Common myeloid progenitor, CD34-positive (primary cell): ENCODE data around the gene CCR5.

ENCODE experiments used
- CTCF ChIA-PET: fragments of 350-600 bp; sonication (Branson Sonifier 250); formaldehyde crosslinking; loops from one replicate; lab custom pipeline; 2021; ENCODE audit warnings: antibody characterized with exemption; lab: Charles Lee
- POLR2A ChIA-PET: fragments of 350-600 bp; sonication (Branson Sonifier 250); formaldehyde crosslinking; loops from one replicate; lab custom pipeline; 2021; ENCODE audit warnings: antibody characterized with exemption; lab: Charles Lee
- DNase-seq, 3 donors: peaks; one replicate each; pipeline versions ENCODE4 v3.0.0 to v3.0.0-alpha.2; 2013
- H3K27ac ChIP-seq, 2 experiments: 1 replicate in 1 of 2; 2 replicates in 1 of 2; pipeline ENCODE4 v1.7.0; 2013; ENCODE audit warnings: inconsistent platforms in 2 of 2, low read length in 2 of 2, mild to moderate bottlenecking in 2 of 2, low read depth in 1 of 2, moderate library complexity in 1 of 2; ENCODE audit not compliant: severe bottlenecking in 2 of 2, insufficient read depth in 1 of 2, poor library complexity in 1 of 2
- H3K27me3 ChIP-seq, 5 experiments: replicated peaks in 2 of 5; 1 replicate in 3 of 5; 2 replicates in 2 of 5; pipeline versions ENCODE4 v1.6.1 to v1.7.0; 2013; ENCODE audit warnings: low read length in 4 of 5, mild to moderate bottlenecking in 2 of 5, moderate library complexity in 2 of 5, inconsistent platforms in 1 of 5; ENCODE audit not compliant: insufficient read depth in 5 of 5, control insufficient read depth in 4 of 5
- H3K36me3 ChIP-seq, 4 experiments: 1 replicate in 2 of 4; 2 replicates in 2 of 4; pipeline versions ENCODE4 v1.6.1 to v1.7.0; 2013; ENCODE audit warnings: low read length in 3 of 4, control low read depth in 1 of 4, mild to moderate bottlenecking in 1 of 4; ENCODE audit not compliant: control insufficient read depth in 4 of 4, insufficient read depth in 4 of 4
- H3K4me1 ChIP-seq, 4 experiments: 1 replicate in 3 of 4; 2 replicates in 1 of 4; pipeline versions ENCODE4 v1.6.1 to v1.7.1; 2013; ENCODE audit warnings: low read length in 3 of 4, mild to moderate bottlenecking in 3 of 4, control low read depth in 1 of 4, inconsistent platforms in 1 of 4, moderate library complexity in 1 of 4; ENCODE audit not compliant: control insufficient read depth in 4 of 4, insufficient read depth in 4 of 4; ENCODE audit errors: control extremely low read depth in 1 of 4
- H3K4me3 ChIP-seq, 7 experiments: 1 replicate in 4 of 7; 2 replicates in 3 of 7; pipeline versions ENCODE4 v1.5.1 to v1.7.0; 2013; ENCODE audit warnings: mild to moderate bottlenecking in 7 of 7, low read length in 6 of 7, moderate library complexity in 6 of 7, inconsistent platforms in 2 of 7, low read depth in 2 of 7, control low read depth in 1 of 7; ENCODE audit not compliant: insufficient read depth in 4 of 7, control insufficient read depth in 1 of 7; ENCODE audit errors: extremely low read depth in 1 of 7
- H3K9me3 ChIP-seq, 5 experiments: 1 replicate in 4 of 5; 2 replicates in 1 of 5; pipeline versions ENCODE4 v1.6.1 to v1.7.1; 2013; ENCODE audit warnings: low read length in 4 of 5, mild to moderate bottlenecking in 2 of 5, inconsistent platforms in 1 of 5, low read depth in 1 of 5, moderate library complexity in 1 of 5; ENCODE audit not compliant: control insufficient read depth in 4 of 5, insufficient read depth in 2 of 5; ENCODE audit errors: control extremely low read depth in 1 of 5
- WGBS: methylation state at CpG from one replicate; pipeline ENCODE4 v1.1.5; 2013; ENCODE audit not compliant: insufficient coverage; 5-methylcytosine and 5-hydroxymethylcytosine counted together

Gene CCR5

GRCh38 chr3:46350262-46350565, 20.5 kb upstream of the CCR5 start:
- H3K9me3 ChIP-seq: peaks cover 0 to 1% (median 0%) of the 10 kb centered on the region in 5 experiments
- 75% methylated on average over 1 of the region's 1 CpG for WGBS
- ChIA-PET CTCF (interaction anchor here (1.4 to 8.0 kb wide), 2 partner anchors 10 to 20 kb away, joined by 4 to 44 read pairs; partner anchors contain the start of gene CCR5), POLR2A (interaction anchor here (0.5 kb wide), 1 partner anchor 287 kb away, joined by 3 read pairs; no protein-coding TSS in a partner anchor)
- DNase-seq: no peak
- H3K27ac ChIP-seq: no peak overlapping the region
- peak overlapping the region in 2 of 7 experiments; percentile 12 to 46 for H3K4me3 ChIP-seq
- H3K27me3 ChIP-seq: no peaks in the 10 kb centered on the region
- H3K36me3 ChIP-seq: no peaks in the 10 kb centered on the region
- peaks cover 24 to 61% (median 47%) of the 10 kb centered on the region in 4 experiments for H3K4me1 ChIP-seq

GRCh38 chr3:46351646-46352045, 19.1 kb upstream of the CCR5 start:
- Histone ChIP-seq H3K36me3 (no peaks in the 10 kb centered on the region), H3K4me3 (no peak overlapping the region), H3K4me1 (peaks cover 24 to 65% (median 47%) of the 10 kb centered on the region in 4 experiments), H3K9me3 (no peaks in the 10 kb centered on the region), H3K27ac (no peak overlapping the region), H3K27me3 (no peaks in the 10 kb centered on the region)
- ChIA-PET CTCF (interaction anchor here (1.3 to 8.0 kb wide), 3 partner anchors 18 to 138 kb away, joined by 3 to 44 read pairs (median 3); partner anchors contain the start of gene CCR5), POLR2A (no interaction called here)
- DNase-seq: no peak
- WGBS: 96% methylated on average over 3 of the region's 3 CpGs

- no peak overlapping the region for H3K27ac ChIP-seq
- peaks cover 24 to 65% (median 47%) of the 10 kb centered on the region in 4 experiments for H3K4me1 ChIP-seq
- 100% methylated on average over 2 of the region's 4 CpGs for WGBS
Measured at GRCh38 chr3:46353090-46353489, 17.7 kb upstream of the CCR5 start.

GRCh38 chr3:46353647-46354410, 16.9 kb upstream of the CCR5 start, which contains the start of gene CCR2:
Gene CCR2 (plus strand): TSS chr3:46354111. CDS start chr3:46357528, 3,417 bp downstream.
- Histone ChIP-seq H3K4me1 (peaks cover 24 to 60% (median 42%) of the 10 kb centered on the region in 4 experiments), H3K27ac (no peak within 1 kb of the TSS), H3K9me3 (no peaks in the 10 kb centered on the region), H3K4me3 (peak within 1 kb of the TSS in 2 of 7 experiments; percentile 10 to 36), H3K36me3 (no peaks in the 10 kb centered on the region), H3K27me3 (no peaks in the 10 kb centered on the region)
- WGBS: 42% methylated on average over 5 of the region's 7 CpGs
- ChIA-PET CTCF (interaction anchor here (0.8 to 8.0 kb wide), 4 partner anchors 16 to 249 kb away, joined by 3 to 44 read pairs (median 4); partner anchors contain the start of gene CCR5), POLR2A (no interaction called here)
- DNase-seq: peak in 2 of 3 donors; percentile 48 to 63

More at GRCh38 chr3:46353090-46353489, 17.7 kb upstream of the CCR5 start:
- Histone ChIP-seq H3K36me3 (no peaks in the 10 kb centered on the region), H3K27me3 (no peaks in the 10 kb centered on the region), H3K9me3 (no peaks in the 10 kb centered on the region), H3K4me3 (no peak overlapping the region)
- ChIA-PET CTCF (interaction anchor here (8.0 kb wide), 1 partner anchor 17 kb away, joined by 44 read pairs; the partner anchor contains the start of gene CCR5), POLR2A (no interaction called here)
- no peak for DNase-seq

GRCh38 chr3:46354478-46354877, 16.3 kb upstream of the CCR5 start:
- POLR2A ChIA-PET: no interaction called here
- CTCF ChIA-PET: interaction anchor here (0.8 to 8.0 kb wide), 5 partner anchors 15 to 250 kb away, joined by 3 to 44 read pairs (median 3); partner anchors contain the start of gene CCR5
- Histone ChIP-seq H3K4me3 (peak overlapping the region in 1 of 7 experiments; percentile 36), H3K4me1 (peaks cover 22 to 56% (median 38%) of the 10 kb centered on the region in 4 experiments), H3K9me3 (no peaks in the 10 kb centered on the region), H3K36me3 (no peaks in the 10 kb centered on the region), H3K27ac (no peak overlapping the region), H3K27me3 (no peaks in the 10 kb centered on the region)
- no CpG with 5 or more reads among the region's 1 CpG for WGBS
- no peak for DNase-seq

GRCh38 chr3:46354984-46355383, 15.8 kb upstream of the CCR5 start:
- Histone ChIP-seq H3K9me3 (no peaks in the 10 kb centered on the region), H3K4me3 (no peak overlapping the region), H3K36me3 (no peaks in the 10 kb centered on the region), H3K4me1 (peaks cover 21 to 56% (median 38%) of the 10 kb centered on the region in 4 experiments), H3K27ac (no peak overlapping the region), H3K27me3 (no peaks in the 10 kb centered on the region)
- DNase-seq: no peak
- ChIA-PET POLR2A (no interaction called here), CTCF (interaction anchor here (0.8 to 8.0 kb wide), 5 partner anchors 15 to 250 kb away, joined by 3 to 44 read pairs (median 3); partner anchors contain the start of gene CCR5)

- no peak overlapping the region for H3K4me3 ChIP-seq
- H3K36me3 ChIP-seq: no peaks in the 10 kb centered on the region
- no peaks in the 10 kb centered on the region for H3K9me3 ChIP-seq
- H3K27me3 ChIP-seq: no peaks in the 10 kb centered on the region
- no peak overlapping the region for H3K27ac ChIP-seq
- WGBS: 85% methylated on average over 3 of the region's 3 CpGs
- POLR2A ChIA-PET: no interaction called here
- peaks cover 18 to 55% (median 30%) of the 10 kb centered on the region in 4 experiments for H3K4me1 ChIP-seq
- no peak for DNase-seq
- CTCF ChIA-PET: interaction anchor here (1.0 to 8.0 kb wide), 2 partner anchors 14 to 148 kb away, joined by 3 to 44 read pairs; partner anchors contain the start of genes CCR1 and CCR5
Measured at GRCh38 chr3:46356276-46356675, 14.5 kb upstream of the CCR5 start.
